PC-9 (cell line): Measurements from ENCODE around the gene TTYH1. TPM values are rescaled to one million over a fixed set of nuclear protein-coding genes. Genes with fewer than 3 reads are reported as not detected.
A peak's percentile ranks its signal among the peaks of the same experiment; 100 is the strongest.

ENCODE experiments used
- BruUV-seq: library from RNA; stranded (reverse); fragments of 400-500 nt; replicated peaks from 2 replicates; lab custom pipeline; 2021; lab: Mats Ljungman, UMichigan
- CTCF ChIA-PET: fragments of 300-600 bp; sonication (Branson Sonifier 250); formaldehyde crosslinking; loops from one replicate; lab custom pipeline; 2022; ENCODE audit warnings: antibody characterized with exemption; lab: Charles Lee
- POLR2A ChIA-PET: fragments of 300-600 bp; sonication (Branson Sonifier 250); formaldehyde crosslinking; loops from one replicate; lab custom pipeline; 2022; ENCODE audit warnings: antibody characterized with exemption; ENCODE audit not compliant: unreplicated experiment; lab: Charles Lee
- DNase-seq, 2 experiments: peaks; one replicate each; pipeline versions ENCODE4 v3.0.0 to v3.0.0-alpha.2; 2015 to 2022; ENCODE audit warnings: mixed read lengths in 1 of 2
- H2AFZ ChIP-seq: fragments of 200-600 bp; sonication (generic); 2 replicates; pipeline ENCODE4 v1.8.1; 2017; ENCODE audit warnings: antibody characterized with exemption
- H3F3A ChIP-seq: fragments of 200-600 bp; sonication (generic); 2 replicates; pipeline ENCODE4 v1.8.1; 2017; ENCODE audit warnings: antibody characterized with exemption, mild to moderate bottlenecking, low read depth; ENCODE audit not compliant: insufficient read depth
- H3K27ac ChIP-seq: fragments of 200-600 bp; sonication (generic); 2 replicates; pipeline ENCODE4 v1.6.1; 2016; ENCODE audit warnings: mixed run types
- H3K27me3 ChIP-seq: fragments of 200-600 bp; sonication (generic); 2 replicates; pipeline ENCODE4 v1.6.1; 2016; ENCODE audit warnings: low read depth, mixed run types; ENCODE audit not compliant: insufficient read depth
- H3K36me3 ChIP-seq: fragments of 200-600 bp; sonication (generic); 2 replicates; pipeline ENCODE4 v1.6.1; 2016; ENCODE audit warnings: low read depth, mixed run types
- H3K4me1 ChIP-seq: fragments of 200-600 bp; sonication (generic); replicated peaks from 2 replicates; pipeline ENCODE4 v1.6.1; 2016; ENCODE audit warnings: mixed run types; ENCODE audit not compliant: insufficient read depth
- H3K4me2 ChIP-seq: fragments of 200-600 bp; sonication (generic); 2 replicates; pipeline ENCODE4 v1.6.1; 2017; ENCODE audit warnings: mixed run types
- H3K4me3 ChIP-seq: fragments of 200-600 bp; sonication (generic); 2 replicates; pipeline ENCODE4 v1.6.1; 2016; ENCODE audit warnings: mixed run types
- H3K79me2 ChIP-seq: fragments of 200-600 bp; sonication (generic); 2 replicates; pipeline ENCODE4 v1.6.1; 2017; ENCODE audit warnings: low read depth, mixed run types
- H3K9me2 ChIP-seq: fragments of 200-600 bp; sonication (generic); 2 replicates; pipeline ENCODE4 v1.8.1; 2017; ENCODE audit warnings: mild to moderate bottlenecking; ENCODE audit not compliant: insufficient read depth
- H3K9me3 ChIP-seq: fragments of 200-600 bp; sonication (generic); 2 replicates; pipeline ENCODE4 v1.8.1; 2016; ENCODE audit warnings: low read depth; ENCODE audit not compliant: insufficient read depth
- H4K20me1 ChIP-seq: fragments of 200-600 bp; sonication (generic); 2 replicates; pipeline ENCODE4 v1.8.1; 2017; ENCODE audit not compliant: insufficient read depth
- CTCF ChIP-seq: fragments of 200-600 bp; sonication (generic); conservative IDR thresholded peaks from 2 replicates; pipeline ENCODE4 v1.6.1; 2017; ENCODE audit warnings: mixed run types, antibody characterized with exemption, mild to moderate bottlenecking, moderate library complexity
- EZH2 ChIP-seq: fragments of 200-600 bp; sonication (generic); IDR thresholded peaks from 2 replicates; pipeline ENCODE4 v1.8.0; 2017; ENCODE audit warnings: antibody characterized with exemption, low read depth
- intact Hi-C: fragments of 100-400 bp; cut with micrococcal nuclease; formaldehyde crosslinking; loops from one replicate; pipeline ENCODE4 v1.10.0; 2022; ENCODE audit not compliant: unreplicated experiment
- total RNA-seq: library from RNA; stranded (reverse); gene quantifications from 2 replicates; pipeline ENCODE4 v1.2.3, GENCODE V29; 2021

The TTYH1 gene
- total RNA-seq, 1 experiment from 2014 or later = 1.6 TPM

DNA sequence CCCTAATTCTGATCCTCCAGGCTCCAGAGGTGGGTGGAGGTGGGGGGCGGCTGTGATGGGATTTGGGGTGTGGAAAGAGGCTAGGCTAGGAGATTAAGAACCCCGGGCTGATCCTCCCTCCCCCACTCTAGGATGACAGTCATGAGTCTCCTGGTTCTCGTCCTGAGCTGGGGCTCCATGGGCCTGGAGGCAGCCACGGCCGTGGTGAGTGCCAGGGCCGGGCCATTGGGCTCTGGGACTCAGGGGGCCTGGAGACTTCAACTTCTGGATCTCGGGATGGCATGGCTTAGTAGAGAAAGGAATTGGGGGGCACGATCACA, 13.9 kb downstream of the TTYH1 start:
- CTCF ChIA-PET = interaction anchor here (0.6 kb wide), 1 partner anchor 19 kb away, joined by 3 read pairs; no protein-coding TSS in a partner anchor
- H3F3A ChIP-seq = peaks cover 41% of the 10 kb centered on the region
- no peak for TF ChIP-seq EZH2
- TF ChIP-seq CTCF = no peak
- H3K4me1 ChIP-seq = peaks cover 52% of the 10 kb centered on the region
- H3K27me3 ChIP-seq = peaks cover 3% of the 10 kb centered on the region; the same call in 1 of the 2 replicates
- no peaks in the 10 kb centered on the region for H3K79me2 ChIP-seq
- no peak overlapping the region for H3K27ac ChIP-seq
- no peaks in the 10 kb centered on the region for H3K36me3 ChIP-seq
- no peaks in the 10 kb centered on the region for H3K9me3 ChIP-seq
- intact Hi-C loops = no loop called here
- no peak overlapping the region for H3K4me3 ChIP-seq
- no peak for DNase-seq
- POLR2A ChIA-PET = interaction anchor here (0.6 kb wide), 2 partner anchors 241 to 399 kb away, joined by 4 to 20 read pairs; no protein-coding TSS in a partner anchor
- BruUV-seq = no TSS peak
- no peak overlapping the region for H2AFZ ChIP-seq
- no peaks in the 10 kb centered on the region for H3K9me2 ChIP-seq
- no peak overlapping the region for H3K4me2 ChIP-seq
- no peaks in the 10 kb centered on the region for H4K20me1 ChIP-seq

GRCh38 chr19:54429545-54430227, 14.4 kb downstream of the TTYH1 start:
- H3K79me2 ChIP-seq = no peaks in the 10 kb centered on the region
- ChIA-PET POLR2A (interaction anchor here (0.6 kb wide), 2 partner anchors 241 to 400 kb away, joined by 4 to 20 read pairs; no protein-coding TSS in a partner anchor), CTCF (interaction anchor here (0.6 kb wide), 2 partner anchors 19 to 657 kb away, joined by 3 to 6 read pairs; no protein-coding TSS in a partner anchor)
- no peaks in the 10 kb centered on the region for H3K36me3 ChIP-seq
- H3K9me3 ChIP-seq = no peaks in the 10 kb centered on the region
- no TSS peak for BruUV-seq
- no peak for TF ChIP-seq CTCF
- no peak for TF ChIP-seq EZH2
- H3K4me2 ChIP-seq = peak overlapping the region; percentile 77
- H3K27me3 ChIP-seq = no peaks in the 10 kb centered on the region
- intact Hi-C loops = no loop called here
- H2AFZ ChIP-seq = no peak overlapping the region
- H3K27ac ChIP-seq = no peak overlapping the region
- H4K20me1 ChIP-seq = no peaks in the 10 kb centered on the region
- DNase-seq = no peak
- no peaks in the 10 kb centered on the region for H3K9me2 ChIP-seq
- peaks cover 41% of the 10 kb centered on the region for H3F3A ChIP-seq
- H3K4me3 ChIP-seq = peak overlapping the region; percentile 59; the same call in 1 of the 2 replicates
- H3K4me1 ChIP-seq = peaks cover 57% of the 10 kb centered on the region

GRCh38 chr19:54430306-54431254, 15.3 kb downstream of the TTYH1 start:
- Histone ChIP-seq H3K4me3 (peak overlapping the region; percentile 59), H3K27me3 (no peaks in the 10 kb centered on the region), H3K9me2 (no peaks in the 10 kb centered on the region), H3K27ac (peak overlapping the region; percentile 99), H3K9me3 (no peaks in the 10 kb centered on the region), H3F3A (peaks cover 41% of the 10 kb centered on the region), H2AFZ (peak overlapping the region; percentile 68; the same call in 1 of the 2 replicates), H4K20me1 (no peaks in the 10 kb centered on the region), H3K4me2 (peak overlapping the region; percentile 77), H3K36me3 (no peaks in the 10 kb centered on the region), H3K4me1 (peaks cover 58% of the 10 kb centered on the region), H3K79me2 (no peaks in the 10 kb centered on the region)
- no TSS peak for BruUV-seq
- intact Hi-C loops = loop anchor here (1.0 kb wide), 1 partner anchor 34 kb away; no protein-coding TSS in a partner anchor
- TF ChIP-seq EZH2 (no peak), CTCF (peak; percentile 64)
- CTCF ChIA-PET = interaction anchor here (0.5 to 0.7 kb wide), 8 partner anchors 17 to 1741 kb away, joined by 3 to 11 read pairs (median 8); no protein-coding TSS in a partner anchor
- peak; percentile 81 to 85 for DNase-seq
- POLR2A ChIA-PET = interaction anchor here (0.5 to 1.2 kb wide), 7 partner anchors 18 to 1903 kb away, joined by 3 to 19 read pairs (median 7); partner anchors contain the start of gene LENG8
